Ishikawa (cell line): ENCODE measurements around the gene MEP1A.

Source experiments
- MAX ChIP-seq: IDR thresholded peaks from 2 replicates; pipeline ENCODE4 v1.6.1; 2012
- REST ChIP-seq: IDR thresholded peaks from 2 replicates; pipeline ENCODE4 v1.6.1; 2012; ENCODE audit warnings: low read depth, mild to moderate bottlenecking
- TAF1 ChIP-seq: IDR thresholded peaks from 2 replicates; pipeline ENCODE4 v1.6.1; 2012; ENCODE audit warnings: low read depth, mild to moderate bottlenecking
- USF1 ChIP-seq: IDR thresholded peaks from 2 replicates; pipeline ENCODE4 v1.6.1; 2012

GRCh38 chr6:46792635-46793034 lies 554 bp upstream of the MEP1A start:
- TF ChIP-seq MAX (no peak), TAF1 (no peak), REST (no peak), USF1 (no peak)
